ENCODE measurements around the gene ENTHD1. TPM values are rescaled to one million over a fixed set of nuclear protein-coding genes. Genes with fewer than 3 reads are reported as not detected.

Gene ENTHD1
- total RNA-seq, 1 experiment from 2014 or later, result not detected

DNA sequence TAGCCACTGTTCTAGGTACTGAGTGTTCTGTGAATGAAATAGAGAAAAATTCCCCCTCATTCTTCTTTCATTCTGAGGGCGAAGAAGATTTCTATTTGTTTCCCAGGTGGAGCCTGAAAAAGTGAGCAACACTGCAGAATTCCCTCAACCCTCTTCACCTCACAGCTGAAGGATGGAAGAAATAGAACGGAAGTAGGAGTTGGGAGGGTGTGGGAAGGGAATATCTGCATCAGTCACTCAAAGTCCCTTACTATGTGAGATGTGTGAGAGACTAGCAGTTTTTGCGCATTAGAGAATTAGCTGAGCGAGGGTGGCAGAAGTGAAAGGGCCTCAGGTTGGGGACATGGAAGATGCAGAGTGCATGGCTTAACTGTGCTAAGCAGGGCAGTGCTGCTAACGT lies 88.4 kb downstream of the ENTHD1 start:
- H3K4me1 Mint-ChIP-seq, result peaks cover 6 to 9% of the 10 kb centered on the region in 2 experiments
- H3K23ac ChIP-seq (ENCODE audit: insufficient read length, low read depth, low read length), result no peak overlapping the region
- H4K8ac ChIP-seq (replicated peaks; ENCODE audit: insufficient read length, low read depth, low read length), result no peak overlapping the region
- no peak overlapping the region for H3K18ac ChIP-seq (ENCODE audit: insufficient read length, low read depth, low read length)
- no peak overlapping the region for H2BK12ac ChIP-seq (ENCODE audit: insufficient read length, low read depth, low read length)
- TF ChIP-seq CTCF (conservative IDR thresholded peaks at IDR 0.05), result no peak
- DNase-seq, result no peak
- H3K36me3 Mint-ChIP-seq (ENCODE audit: insufficient read depth in 1 of 3, low read depth in 3 of 3), result no peaks in the 10 kb centered on the region
- H3K79me2 ChIP-seq (ENCODE audit: insufficient read depth, low read length), result no peaks in the 10 kb centered on the region
- H3K27me3 ChIP-seq (ENCODE audit: insufficient read depth, low read length), result no peaks in the 10 kb centered on the region
- H3K79me1 ChIP-seq (ENCODE audit: insufficient read depth, low read depth, low read length, poor library complexity, severe bottlenecking), result no peaks in the 10 kb centered on the region
- WGBS (ENCODE audit: extremely low coverage, insufficient read length, low lambda C conversion rate), result no CpG with 5 or more reads among the region's 5 CpGs
- H3K4ac ChIP-seq (ENCODE audit: low read depth, low read length), result no peak overlapping the region
- H3K4me1 ChIP-seq (ENCODE audit: insufficient read depth, low read length), result no peaks in the 10 kb centered on the region
- no peaks in the 10 kb centered on the region for H4K20me1 ChIP-seq (ENCODE audit: control insufficient read depth, insufficient read depth, insufficient read length)
- H2BK5ac ChIP-seq (ENCODE audit: insufficient read length, low read length), result no peak overlapping the region
- H2AK5ac ChIP-seq (ENCODE audit: insufficient read length, low read length), result no peak overlapping the region
- no peaks in the 10 kb centered on the region for H3K23me2 ChIP-seq (ENCODE audit: insufficient read length, low read depth, low read length, poor library complexity, severe bottlenecking)
- H3T11ph ChIP-seq (ENCODE audit: low read length), result no peak overlapping the region
- no peak overlapping the region for H2AFZ ChIP-seq (ENCODE audit: low read length)
- no peak overlapping the region for H3K4me3 Mint-ChIP-seq
- H3K27me3 Mint-ChIP-seq (ENCODE audit: low read depth), result peaks cover 45% of the 10 kb centered on the region
- H4K5ac ChIP-seq (ENCODE audit: insufficient read length, low read depth, low read length), result no peak overlapping the region
- no peak overlapping the region for H4K91ac ChIP-seq (ENCODE audit: insufficient read length, low read depth, low read length)
- H2BK20ac ChIP-seq (ENCODE audit: low read depth, low read length, poor library complexity, severe bottlenecking), result no peak overlapping the region
- no peak overlapping the region for H3K14ac ChIP-seq (ENCODE audit: insufficient read depth, low read length)
- no peak overlapping the region for H3K27ac ChIP-seq (ENCODE audit: insufficient read length, low read depth, low read length)
- no peak overlapping the region for H3K56ac ChIP-seq (ENCODE audit: insufficient read length, low read depth, low read length)
- no peaks in the 10 kb centered on the region for H3K9me3 ChIP-seq (ENCODE audit: control insufficient read depth, low read depth, low read length)
- H3K27ac Mint-ChIP-seq, result no peak overlapping the region
- no peak overlapping the region for H3K9ac ChIP-seq (ENCODE audit: extremely low read depth, insufficient read length, low read length)
- H3K4me2 ChIP-seq (ENCODE audit: insufficient read depth, insufficient read length, low read length), result no peak overlapping the region
- no peaks in the 10 kb centered on the region for H3K9me3 Mint-ChIP-seq
- H2BK15ac ChIP-seq (ENCODE audit: low read depth, low read length), result no peak overlapping the region
- H2BK120ac ChIP-seq (ENCODE audit: low read depth, low read length, poor library complexity, severe bottlenecking), result no peak overlapping the region
